ENCODE measurements around the gene LTBP1.
"Not testable (repeated sequence)": the region's sequence is repeated elsewhere in the genome, so short reads cannot be mapped to it uniquely, and the experiment has no call there.

Gene LTBP1

DNA sequence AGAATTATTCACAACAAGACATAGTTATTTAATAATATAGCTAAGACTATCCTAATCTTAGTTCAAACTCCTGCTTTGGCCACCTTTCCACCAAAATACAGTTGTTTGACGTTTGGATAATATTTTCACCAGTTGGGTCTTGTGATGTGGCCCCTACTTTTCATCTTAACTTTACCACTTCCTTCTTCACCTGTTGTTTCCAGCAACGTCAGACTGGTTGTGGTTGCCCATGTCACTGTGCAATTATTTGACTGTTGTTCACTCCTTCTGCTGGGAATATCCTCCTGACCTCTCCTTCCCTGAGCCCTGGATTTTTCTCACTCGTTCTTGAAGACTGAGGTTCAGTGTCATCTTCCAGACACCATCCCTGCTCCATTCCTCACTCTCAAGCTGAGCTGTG, 397.5 kb downstream of the LTBP1 start:
- DNase-seq (ENCODE audit: low read depth): no peak

DNA sequence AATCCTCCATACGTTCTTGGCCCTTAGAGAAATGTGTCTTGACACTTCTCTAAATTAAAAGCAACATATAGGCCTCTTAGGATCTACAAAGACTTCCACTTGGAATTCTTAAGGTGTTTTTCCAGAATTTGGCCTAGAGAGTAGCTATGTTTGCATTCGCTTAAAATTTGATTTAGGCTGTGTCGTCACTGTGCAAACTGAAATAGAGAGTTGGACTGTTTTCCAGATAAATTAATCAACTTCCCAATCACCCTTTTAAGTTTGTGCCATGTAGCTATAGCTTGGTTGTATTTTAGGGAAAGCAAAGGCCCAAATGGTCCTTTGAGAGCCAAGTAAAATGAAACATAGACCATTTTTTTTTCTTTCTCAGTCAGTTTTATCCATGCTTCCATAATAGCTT, 401.1 kb downstream of the LTBP1 start:
- no peak for DNase-seq (ENCODE audit: low read depth)

DNA sequence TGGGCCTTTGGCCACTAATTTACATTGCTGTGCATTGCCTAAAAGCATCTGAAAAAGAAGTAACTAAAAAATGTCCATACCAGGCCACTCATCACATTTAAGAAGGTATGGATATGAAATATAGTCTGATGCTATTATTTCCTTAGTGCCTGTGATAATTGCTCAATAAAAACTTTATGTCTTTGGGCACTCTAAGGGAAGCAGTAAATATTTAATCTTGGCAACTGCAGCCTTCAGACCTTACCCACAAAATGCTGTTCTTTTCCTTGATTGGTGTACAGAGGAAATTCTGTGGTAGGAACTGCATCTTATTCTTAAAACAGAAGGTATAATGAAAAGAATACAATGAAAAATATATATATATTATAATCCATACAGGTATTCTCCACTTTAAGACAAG, 403.9 kb downstream of the LTBP1 start:
- no peak for DNase-seq (ENCODE audit: low read depth)

DNA sequence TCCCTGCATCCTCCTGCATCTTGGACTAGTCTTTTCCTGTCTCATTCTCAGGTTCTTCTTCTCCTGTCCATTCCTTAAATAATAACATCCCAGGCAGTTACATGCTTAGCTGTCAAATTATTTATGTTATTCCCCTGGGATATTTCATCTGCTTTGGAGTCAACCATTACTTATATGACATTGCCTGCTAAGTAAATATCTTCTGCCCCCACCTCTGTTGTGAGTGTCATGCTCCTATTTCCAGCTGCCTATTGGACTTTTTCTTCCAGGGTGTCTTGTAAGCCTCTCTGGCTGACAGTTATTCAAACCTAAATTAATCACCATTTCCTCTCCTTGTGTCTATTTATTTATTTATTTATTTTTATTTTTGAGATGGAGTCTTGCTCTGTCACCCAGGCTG, 405.0 kb downstream of the LTBP1 start:
- no peak for DNase-seq (ENCODE audit: low read depth)

DNA sequence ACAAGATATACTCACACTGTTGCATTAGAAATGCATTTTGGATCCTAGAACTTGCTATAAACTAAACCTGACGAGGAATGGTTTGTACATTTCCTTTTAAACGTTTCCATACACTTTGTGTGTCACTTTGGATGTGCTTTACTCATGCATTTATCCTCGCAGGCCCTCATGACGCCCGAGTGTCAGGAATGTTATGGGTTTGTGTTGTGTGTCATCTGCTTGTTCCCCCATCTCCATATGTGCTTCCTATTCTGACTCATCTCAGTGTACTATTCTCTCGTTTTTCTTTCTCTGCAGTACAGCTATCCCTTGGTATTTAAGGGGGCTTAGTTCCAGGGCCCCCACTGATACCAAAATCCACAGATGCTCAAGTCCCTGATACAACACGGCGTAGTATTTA, 408.2 kb downstream of the LTBP1 start:
- DNase-seq (ENCODE audit: low read depth): no peak

DNA sequence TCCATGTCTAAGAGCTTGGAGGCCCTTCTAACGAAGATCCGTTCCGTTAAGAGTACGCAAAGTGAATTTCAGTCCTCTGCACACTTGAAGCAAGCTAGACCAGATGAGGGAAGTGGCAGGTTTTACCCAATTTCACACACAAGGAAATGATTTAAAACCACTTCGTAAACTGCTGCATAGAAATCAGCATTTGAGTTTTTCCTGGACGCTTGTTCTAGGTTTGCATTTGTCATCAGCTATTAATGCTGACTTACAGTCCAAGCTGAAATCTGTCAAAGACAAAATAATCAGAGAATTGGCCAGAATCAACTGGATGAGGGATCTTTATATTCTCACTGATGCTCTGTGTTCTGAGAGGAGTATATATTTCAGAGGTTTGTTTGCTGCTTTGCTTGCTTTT, 412.1 kb downstream of the LTBP1 start:
- DNase-seq (ENCODE audit: low read depth): no peak

DNA sequence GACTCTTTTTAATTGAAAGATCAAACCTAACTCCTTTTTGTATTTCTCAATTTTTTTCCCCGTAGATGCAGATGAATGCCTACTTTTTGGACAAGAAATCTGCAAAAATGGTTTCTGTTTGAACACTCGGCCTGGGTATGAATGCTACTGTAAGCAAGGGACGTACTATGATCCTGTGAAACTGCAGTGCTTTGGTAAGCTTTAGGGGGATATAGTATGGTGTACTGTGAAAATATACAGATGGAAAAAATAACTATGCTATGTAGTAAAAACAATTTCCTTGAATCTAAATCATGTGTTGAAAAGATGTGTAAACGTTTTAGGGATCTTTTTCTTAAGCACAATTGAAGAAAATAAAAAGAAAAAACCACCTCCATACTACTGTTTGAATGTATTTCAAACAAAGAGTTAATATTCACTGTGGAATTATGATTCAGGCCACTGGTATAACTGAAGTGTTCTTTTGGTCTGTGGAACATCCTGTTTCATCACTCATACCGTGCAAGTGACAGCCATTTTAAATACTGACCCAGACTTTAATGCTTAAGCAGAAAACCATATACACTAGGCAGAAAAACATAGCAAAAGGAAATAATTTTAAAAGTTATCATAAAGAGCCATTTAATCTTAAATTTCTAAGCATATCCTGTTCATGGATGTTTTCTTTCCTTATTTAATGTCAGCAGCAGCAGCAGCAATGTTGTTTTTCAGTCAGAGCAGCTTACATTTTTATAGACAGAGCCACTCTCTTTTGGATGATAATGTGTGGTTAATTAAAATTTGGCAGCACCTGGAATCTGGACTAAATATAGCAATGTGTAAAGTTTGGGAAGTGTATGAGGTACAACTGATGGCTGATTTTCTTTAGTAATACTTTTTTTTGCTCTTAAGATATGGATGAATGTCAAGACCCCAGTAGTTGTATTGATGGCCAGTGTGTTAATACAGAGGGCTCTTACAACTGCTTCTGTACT, 416.9 kb downstream of the LTBP1 start:
- no peak for DNase-seq (ENCODE audit: low read depth)

DNA sequence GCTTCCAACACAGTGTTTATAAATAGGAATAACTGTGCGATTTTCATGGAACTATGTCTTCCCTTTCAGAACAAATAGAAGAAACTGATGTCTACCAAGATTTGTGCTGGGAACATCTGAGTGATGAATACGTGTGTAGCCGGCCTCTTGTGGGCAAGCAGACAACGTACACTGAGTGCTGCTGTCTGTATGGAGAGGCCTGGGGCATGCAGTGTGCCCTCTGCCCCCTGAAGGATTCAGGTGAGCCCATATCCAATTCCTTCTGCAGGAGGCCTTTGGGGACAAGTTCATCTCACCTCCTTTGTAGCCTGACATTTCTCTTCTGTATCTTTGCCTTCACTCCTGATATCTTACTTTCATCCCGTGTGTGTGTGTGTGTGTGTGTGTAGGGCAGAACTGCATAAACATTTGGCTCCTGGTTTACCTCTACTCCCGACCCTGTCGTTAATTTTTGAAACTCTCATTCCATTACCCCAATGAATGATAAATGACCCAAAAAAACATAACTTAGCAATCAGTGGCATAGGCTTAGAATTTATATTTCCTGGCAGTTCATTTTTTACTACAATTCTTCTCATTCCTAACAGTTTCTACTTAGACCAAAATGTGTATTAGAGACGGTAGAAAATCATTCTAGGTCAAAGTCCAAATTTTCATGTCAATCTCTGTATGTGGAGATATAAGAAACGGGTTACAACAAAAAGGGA, 418.7 kb downstream of the LTBP1 start:
- no peak for DNase-seq (ENCODE audit: low read depth)

DNA sequence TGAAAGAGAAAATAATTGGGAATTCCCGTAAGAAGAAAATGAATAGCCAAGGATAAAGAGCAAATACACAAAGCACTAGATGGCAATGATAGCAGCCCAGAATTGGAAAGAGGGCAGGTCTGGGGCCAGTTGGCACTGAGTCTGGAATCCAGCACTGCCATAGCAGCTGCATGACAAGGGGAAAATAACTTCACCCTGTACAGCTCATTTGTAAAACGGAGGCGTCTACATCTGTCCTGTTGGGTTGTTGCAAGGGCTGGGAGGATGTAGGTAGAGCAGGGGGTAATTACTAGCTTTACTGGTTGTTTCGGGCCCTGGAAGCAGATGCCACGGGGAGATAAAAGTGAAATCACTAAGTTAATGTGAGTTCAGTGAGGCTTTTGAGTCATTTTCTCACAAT, 419.7 kb downstream of the LTBP1 start:
- no peak for DNase-seq (ENCODE audit: low read depth)

DNA sequence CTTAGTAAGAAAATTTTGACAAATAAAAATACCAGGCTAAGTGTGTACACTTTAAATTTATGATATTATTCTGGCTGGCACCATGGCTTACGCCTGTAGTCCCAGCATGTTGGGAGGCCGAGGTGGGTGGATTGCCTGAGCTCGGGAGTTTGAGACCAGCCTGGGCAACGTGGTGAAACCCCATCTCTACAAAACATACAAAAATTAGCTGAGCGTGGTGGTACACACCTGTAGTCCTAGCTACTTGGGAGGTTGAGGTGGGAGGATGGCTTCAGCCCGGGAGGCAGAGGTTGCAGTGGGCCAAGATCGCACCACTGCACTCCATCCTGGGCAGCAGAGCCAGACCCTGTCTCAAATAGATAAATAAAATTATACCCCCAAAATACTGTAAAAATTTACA, 421.8 kb downstream of the LTBP1 start:
- DNase-seq (ENCODE audit: low read depth): not testable (repeated sequence)

DNA sequence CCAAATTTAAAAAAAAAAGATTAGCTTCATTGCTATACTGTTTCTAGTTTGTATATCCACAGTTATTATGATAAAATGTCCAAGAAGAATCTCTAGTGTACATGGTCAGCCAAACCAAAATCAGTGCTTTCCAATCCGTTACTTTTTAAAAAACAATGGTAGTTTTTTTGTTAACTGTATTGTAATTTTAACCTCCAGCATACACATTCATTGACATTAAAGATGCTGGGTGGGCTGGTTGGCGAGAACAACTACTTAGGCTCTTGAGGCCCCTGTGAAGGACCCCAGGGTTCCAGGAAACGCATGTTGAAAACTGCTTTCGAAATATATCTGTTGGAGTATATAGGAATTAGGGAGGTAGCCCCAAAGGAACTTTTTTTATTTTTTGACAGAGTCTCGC, 422.4 kb downstream of the LTBP1 start:
- DNase-seq (ENCODE audit: low read depth): no peak

DNA sequence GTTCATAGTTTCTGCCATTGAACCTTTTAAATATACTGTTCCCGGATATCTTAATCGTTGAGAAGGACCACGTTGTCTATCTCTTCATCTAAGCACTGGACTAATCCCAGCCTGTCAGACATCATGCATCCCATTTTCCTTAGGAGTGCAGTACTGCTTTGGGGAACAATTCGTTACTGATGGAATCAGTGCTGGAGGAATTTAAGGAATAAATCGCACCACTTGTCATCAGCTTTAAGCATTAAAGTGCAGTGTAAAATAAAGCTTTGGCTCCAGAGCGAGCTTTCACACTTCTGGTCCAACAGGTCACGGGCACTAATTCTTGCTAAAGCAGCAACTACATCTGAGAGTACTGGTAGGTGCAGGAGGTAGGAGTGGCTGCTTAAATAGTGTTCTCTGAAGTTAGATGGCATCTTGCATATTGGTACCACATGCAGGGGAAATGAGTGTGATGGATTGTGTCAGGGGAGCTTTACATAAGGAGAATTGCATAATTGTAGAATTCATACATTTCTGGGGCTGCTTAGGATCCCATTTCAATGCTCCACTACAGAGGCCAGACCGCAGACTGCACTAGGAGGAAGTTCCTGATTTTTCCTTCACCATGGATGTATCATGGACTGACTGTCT, 424.0 kb downstream of the LTBP1 start:
- DNase-seq (ENCODE audit: low read depth): no peak

DNA sequence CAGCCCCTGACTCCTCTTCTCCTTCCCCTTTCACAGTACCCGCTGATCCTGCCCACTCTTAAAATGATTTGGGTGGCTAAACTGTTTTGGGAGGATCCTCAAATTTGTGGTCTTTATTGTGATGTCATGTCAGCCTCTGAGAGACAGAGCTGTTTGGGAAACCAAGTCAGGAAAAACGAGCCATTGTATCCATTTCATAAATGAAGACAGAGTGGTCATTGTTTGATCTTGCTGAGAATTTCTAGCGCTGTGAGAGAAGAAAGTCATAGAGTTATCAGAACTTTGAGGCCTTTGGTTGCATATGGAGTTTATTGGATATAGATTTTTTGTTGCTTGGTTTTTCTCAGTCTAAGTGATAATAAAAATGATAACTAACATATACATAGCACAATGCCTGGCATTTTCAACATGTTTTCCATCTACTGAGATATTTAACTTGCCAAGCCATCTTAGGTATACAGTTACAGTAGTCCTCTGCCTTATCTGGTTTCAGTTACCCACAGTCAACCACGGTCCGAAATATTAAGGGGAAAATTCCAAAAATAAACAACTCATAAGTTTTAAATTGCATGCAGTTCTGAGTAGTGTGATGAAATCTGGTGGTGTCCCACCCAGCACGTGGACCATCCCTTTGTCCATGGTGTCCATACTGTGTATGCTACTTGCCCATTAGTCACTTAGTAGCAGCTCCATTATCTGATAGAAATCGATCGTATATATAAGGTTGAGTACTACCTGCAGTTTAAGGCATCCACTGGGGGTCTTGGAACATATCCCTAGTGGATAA, 424.7 kb downstream of the LTBP1 start:
- DNase-seq (ENCODE audit: low read depth): no peak

DNA sequence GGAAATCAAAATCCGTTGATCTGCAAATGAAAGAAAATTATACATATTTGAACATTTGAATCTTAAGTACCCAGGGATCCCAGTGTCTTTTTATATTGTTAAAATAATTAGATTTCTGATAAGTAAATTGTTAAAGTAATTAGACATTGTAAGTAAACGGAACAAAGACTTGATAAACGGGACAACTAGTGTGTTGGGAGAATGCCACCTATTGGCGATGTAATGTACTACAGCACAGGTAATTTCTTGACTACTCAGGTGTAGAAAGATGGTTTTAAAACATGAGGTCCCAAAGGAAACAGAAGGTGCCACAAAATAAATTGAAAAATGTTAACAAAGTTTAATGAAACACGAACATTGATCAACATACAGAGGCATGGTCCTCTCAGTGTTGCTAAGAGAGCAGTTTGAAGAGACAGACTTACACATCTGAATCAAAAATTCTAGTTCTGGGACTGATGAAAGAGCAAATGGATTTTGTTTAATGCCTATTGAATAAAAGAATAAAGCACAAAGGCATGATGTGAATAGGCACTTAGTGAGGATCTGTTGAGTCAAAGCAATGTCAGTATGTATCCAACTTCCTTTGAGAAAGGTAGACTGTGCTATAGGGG, 426.3 kb downstream of the LTBP1 start:
- DNase-seq (ENCODE audit: low read depth): no peak

DNA sequence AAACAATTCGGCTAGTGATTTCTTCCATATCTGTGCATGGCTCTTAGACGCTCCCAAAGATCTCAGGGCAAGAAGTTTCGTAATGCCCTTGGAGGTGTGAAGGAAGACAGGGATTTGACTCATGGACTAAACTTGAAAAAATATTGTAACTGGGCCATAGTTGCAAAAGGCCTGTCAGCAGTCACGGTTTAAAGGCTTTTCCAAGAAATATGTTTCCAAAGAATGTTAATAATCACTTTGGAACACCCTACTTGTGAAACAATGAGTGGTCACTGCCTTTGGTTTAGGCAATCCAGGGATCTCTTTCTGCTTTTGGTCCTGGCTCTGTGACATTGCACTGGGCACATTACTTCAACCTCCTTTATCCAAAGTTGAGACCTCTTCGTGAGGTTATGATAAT, 427.2 kb downstream of the LTBP1 start:
- no peak for DNase-seq (ENCODE audit: low read depth)

DNA sequence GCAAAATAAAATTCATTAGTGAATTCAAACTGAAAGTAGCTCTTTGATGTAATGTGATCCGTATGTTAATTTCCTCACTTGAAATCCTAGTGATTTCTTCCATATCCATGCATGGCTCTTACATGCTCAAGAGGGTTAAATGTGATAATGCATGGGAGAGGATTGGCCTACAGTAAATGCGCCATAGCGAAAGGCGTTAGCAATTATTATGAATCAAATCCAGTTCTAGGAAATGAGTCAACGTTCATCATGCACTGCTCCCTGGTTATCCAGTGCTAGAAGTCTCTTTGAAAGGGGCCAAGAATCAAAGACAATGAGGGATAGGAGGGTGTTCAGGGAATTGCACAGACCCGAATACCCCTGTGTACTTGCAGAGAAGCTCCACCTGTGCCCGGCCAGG, 428.3 kb downstream of the LTBP1 start:
- no peak for DNase-seq (ENCODE audit: low read depth)

DNA sequence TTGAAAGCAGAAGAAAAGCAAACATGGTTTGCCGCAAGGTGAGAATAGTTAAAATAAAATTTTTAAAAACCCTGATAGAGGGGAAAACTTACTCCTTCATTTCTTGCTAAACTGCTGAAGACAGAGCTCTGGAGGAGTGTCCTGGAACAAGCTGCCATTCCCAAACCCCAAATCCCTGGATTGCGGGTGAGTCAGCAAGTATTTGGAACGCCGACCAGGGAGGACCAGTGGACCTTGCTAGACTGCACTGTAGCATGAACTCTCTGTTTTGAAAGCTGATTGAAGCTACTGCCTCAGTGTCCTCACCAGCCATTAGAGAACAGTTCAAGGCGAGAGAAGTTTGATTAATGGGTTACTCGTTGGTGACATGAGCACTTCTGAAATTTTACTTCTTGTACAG, 430.3 kb downstream of the LTBP1 start:
- DNase-seq (ENCODE audit: low read depth): no peak

DNA sequence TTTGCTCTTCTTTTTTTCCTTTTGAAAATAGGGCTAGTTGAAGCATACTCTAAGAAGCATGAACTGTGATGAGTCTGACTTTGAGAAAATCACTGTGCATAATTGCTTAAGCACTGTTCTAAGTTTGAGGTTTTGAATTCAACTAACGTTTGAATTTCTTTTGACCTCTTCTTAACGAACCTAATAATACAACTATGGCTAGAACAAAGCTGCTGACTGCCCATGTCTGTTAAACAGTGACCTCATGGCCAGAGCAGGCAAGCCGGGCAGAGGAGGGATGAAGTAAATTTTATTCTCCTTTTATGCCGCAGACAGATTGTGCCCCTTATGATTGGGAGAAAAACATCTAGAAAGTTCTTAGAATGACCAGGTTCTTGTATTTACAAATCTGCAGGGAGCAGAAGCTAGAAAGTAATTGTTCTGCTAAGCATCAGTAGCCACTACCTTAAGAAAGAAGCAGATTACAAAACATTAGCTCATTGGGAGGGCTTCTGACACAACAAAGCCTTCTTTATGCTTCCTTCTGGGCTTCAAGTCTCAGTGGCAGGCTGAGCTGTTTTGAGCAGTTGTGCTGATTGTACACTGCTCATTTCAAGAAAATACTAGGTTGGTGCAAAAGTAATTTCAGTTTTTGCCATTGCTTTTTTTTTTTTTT, 431.9 kb downstream of the LTBP1 start:
- DNase-seq (ENCODE audit: low read depth): no peak

DNA sequence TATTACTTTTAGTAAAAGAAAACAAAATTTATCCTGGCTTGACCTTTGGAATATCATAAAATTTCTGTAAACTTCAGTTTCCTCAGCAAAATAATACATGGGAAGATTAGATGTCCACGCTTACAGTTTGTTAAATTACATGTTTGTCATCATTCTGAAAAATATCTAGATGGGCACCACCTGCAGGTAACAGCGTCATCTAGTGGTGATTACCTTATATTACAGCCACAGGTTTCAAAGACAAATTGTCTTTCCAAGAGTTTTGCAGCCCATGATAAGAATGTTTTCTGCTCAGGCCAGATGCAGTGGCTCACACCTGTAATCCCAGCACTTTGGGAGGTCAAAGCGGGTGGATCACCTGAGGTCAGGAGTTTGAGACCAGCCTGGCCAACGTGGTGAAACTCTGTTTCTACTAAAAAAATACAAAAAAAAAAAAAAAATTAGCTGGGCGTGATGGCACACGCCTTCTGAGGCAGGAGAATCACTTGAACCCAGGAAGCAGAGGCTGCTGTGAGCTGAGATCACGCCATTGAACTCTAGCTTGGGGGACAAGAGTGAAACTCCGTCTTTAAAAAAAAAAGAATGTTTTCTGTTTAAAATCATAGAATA, 433.4 kb downstream of the LTBP1 start:
- no peak for DNase-seq (ENCODE audit: low read depth)

DNA sequence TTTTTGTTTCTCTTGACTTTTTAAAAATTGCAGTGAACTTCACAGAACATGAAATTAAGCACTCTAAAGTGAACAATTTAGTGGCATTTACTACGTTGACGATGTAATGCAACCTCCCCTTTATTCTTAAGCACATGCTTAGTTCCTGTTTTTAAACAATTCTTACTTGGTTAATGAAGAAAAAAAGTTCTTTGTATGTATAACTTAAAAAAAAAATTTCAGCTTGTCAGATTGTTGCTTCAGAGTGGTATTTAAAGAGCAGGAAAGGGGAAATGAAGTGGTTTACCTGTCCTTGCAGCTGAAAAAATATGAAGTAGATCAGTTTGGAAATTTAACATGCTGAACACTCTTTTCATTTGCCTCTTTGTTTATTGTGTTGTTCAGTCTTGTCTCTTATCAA, 434.0 kb downstream of the LTBP1 start:
- no peak for DNase-seq (ENCODE audit: low read depth)

Measured in stimulated activated CD8-positive, alpha-beta memory T cell treated with anti-CD3 and anti-CD28 coated beads, Interleukin-15, amount 100 ng/mL, for 24 hours (primary cell).